GM20431 (cell line): ENCODE results near the gene IQGAP1.

Experiments used
- in situ Hi-C: fragments of 300-500 bp; cut with MseI, MboI; formaldehyde crosslinking; loops from one replicate; pipeline ENCODE4 v1.15.0; 2020; ENCODE audit warnings: low sequenced_read_pairs; ENCODE audit not compliant: unreplicated experiment

Gene IQGAP1

DNA sequence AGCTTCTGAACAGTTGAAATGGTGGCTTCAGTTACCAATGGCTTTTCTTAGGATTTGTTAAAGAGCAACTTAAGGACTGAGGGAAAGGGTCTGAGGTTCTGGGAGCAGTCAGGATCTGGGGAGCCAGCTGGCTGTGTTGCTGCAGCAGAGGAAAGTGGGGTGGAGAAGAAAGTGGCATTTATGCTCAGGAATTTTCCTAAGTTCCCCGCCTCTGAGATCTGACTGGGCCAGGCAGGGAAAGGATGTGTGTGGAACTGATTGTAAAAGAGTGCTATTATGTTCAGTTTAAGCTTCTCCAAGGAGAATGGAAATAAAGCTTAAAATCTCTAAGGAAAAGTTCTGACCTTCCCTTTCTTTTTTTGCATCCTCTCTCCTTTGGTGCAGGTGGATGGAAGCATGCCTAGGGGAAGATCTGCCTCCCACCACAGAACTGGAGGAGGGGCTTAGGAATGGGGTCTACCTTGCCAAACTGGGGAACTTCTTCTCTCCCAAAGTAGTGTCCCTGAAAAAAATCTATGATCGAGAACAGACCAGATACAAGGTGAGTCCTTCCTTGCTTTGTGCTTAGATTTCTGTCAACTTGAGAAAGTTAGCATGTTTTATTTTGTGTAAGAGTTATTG lies 37.8 kb downstream of the IQGAP1 start:
- in situ Hi-C loops, result no loop called here

- in situ Hi-C loops, result no loop called here
Observed at GRCh38 chr15:90427185-90427584, 39.1 kb downstream of the IQGAP1 start.

DNA sequence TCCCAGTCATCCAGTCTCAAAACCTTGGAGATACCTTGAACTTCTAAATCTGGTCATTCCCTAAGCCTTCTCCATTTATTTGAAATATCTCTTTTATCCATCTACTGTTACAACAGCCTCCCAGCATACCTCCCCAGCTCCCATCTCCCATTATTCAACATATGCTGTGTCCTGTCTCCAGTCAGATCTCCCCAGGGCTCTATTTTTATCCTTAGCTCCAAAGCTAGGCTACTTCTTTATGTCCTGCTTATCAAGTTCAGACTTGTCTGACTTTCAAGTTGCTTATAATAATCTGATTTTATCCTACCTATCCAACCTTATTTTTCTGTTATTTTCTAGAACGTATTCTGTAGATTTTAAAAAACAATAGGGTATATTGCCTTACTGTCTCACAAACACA lies 44.2 kb downstream of the IQGAP1 start:
- in situ Hi-C loops, result no loop called here

DNA sequence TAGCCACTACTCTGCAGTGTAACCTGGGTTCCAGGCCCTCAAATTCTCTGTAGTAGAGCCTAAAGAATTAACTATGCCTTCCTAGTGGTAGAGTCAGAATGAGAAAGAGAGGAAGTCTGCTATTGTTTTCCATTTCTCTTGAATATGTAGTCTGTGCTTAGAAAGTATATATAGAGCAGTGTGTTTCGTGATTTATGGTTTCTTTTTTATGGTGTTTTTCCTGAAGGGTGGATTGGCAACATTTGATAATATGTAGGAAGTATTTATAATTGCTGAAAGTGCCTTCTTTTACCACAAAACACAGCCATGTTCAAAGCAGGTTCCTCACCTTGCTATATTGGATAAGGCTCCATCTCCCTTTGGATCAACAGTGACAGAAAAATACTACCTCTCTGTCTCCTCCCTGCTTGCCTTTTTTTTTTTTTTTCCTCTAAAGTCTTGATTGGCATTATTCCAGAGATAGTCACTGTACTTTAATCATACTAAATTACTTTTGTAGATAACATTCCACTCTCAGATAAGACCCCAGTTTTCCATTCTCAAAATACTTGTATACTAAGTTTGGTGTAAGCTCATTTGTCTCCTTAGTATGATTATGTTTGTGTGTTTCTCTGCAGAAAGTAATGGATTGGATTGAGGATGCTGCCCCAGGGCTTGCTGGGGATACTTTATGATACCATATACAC lies 47.8 kb downstream of the IQGAP1 start:
- in situ Hi-C loops, result no loop called here

DNA sequence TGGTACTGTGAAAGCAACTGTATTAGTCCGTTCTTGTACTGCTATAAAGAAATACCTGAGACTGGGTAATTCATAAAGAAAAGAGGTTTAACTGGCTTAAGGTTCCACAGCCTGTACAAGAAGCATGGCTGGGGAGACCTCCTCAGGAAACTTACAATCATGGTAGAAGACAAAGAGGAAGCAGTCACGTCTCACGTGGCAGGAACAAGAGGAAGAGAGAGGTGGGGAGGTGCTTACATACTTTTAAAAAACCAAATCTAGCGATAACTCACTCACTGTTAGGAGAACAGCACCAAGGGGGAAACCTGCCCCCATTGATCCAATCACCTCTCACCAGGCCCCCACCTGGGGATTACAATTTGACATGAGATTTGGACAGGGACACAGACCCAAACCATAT lies 48.9 kb downstream of the IQGAP1 start:
- in situ Hi-C loops, result no loop called here

DNA sequence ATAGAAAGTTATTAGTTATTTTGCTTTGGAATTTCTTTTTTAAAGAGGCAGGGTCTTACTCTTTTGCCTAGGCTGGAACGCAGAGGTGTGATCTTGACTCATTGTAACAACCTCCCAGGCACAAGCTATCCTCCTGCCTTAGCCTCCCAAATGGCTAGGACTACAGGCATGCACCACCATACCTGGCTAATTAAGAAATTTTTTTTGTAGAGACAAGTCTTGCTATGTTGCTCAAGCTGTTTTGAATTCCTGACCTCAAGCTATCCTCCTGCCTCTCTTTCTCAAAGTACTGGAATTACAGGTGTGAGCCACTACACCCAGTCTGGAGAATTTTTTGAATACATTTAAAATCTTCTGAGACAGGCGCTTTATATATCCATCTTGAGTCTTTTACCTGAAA lies 49.5 kb downstream of the IQGAP1 start:
- in situ Hi-C loops, result no loop called here

- in situ Hi-C loops, result no loop called here
Observed at GRCh38 chr15:90439946-90440345, 51.9 kb downstream of the IQGAP1 start.

DNA sequence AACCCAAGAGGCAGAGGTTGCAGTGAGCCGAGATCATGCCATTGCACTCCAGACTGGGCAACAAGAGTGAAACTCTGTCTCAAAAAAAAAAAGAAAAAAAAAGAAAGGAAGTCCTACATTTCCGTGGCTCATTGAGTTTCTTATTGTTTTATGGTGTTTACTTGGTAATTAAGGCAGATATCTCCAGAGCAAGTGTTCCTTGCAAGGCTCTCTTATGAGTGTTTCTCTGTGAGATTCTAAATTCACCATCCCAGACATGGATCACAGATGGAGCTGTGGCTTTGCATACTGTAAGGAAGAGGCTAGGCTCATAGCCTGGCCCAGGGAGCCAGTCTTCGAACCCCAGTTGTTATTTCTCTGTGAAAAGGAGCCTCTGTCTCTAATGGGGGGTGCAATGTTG lies 53.0 kb downstream of the IQGAP1 start:
- in situ Hi-C loops, result no loop called here

DNA sequence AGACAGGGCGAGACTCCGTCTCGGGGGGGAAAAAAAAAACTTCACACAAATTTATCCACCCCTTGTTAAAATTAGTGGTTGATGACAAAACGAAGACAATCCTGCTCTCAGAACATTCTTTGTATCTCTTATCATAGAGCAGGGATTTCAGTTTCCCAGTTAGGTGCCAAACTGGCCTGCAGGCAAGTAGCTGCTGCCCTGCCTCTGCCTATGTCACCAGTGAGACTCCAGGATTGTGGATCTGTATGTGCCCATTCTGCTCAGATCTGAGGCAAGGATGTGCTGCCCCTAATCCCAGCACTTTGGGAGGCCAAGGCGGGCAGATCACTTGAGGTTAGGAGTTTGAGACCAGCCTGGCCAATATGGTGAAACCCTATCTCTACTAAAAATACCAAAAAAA lies 54.4 kb downstream of the IQGAP1 start:
- in situ Hi-C loops, result no loop called here

DNA sequence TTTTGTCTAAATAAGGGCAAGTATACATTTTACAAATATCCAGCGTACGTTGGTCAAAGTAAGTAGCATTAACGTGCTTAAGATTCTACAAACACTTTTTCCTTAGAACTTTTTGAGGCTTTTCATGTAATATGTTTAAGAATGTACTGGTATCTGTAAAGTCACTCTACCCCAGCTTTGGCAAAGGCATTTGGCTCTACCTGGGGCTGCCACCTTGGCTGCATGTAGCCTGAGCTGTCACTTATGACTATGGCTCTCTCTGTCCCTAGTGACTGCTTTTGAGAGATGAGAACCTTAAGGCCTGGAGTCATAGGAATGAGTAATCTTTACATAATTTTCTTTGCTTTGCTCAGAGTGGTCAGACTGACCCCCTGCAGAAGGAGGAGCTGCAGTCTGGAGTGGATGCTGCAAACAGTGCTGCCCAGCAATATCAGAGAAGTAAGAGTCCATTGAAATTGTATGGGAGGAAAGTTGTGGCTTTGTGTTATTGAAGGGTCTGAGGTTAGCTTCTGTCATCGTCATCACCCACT lies 61.2 kb downstream of the IQGAP1 start:
- in situ Hi-C loops, result no loop called here

GRCh38 chr15:90451053-90451850 lies 63.2 kb downstream of the IQGAP1 start:
- in situ Hi-C loops, result no loop called here

DNA sequence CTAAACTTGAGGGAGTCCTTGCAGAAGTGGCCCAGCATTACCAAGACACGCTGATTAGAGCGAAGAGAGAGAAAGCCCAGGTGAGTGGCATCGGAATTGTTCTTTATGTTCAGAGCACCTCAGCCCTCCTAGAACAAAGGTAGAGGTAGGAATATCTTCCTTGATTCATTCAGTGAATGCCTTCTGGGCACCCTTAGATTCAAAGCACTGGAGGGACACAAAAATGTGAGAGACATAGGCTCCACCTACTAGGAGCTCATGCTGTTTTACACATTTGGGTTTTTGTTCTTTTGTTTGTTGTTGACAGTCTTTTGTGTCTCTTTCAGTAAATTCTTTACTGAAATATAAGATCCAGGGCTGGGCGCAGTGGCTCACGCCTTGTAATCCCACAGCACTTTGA lies 68.2 kb downstream of the IQGAP1 start:
- in situ Hi-C loops, result no loop called here

DNA sequence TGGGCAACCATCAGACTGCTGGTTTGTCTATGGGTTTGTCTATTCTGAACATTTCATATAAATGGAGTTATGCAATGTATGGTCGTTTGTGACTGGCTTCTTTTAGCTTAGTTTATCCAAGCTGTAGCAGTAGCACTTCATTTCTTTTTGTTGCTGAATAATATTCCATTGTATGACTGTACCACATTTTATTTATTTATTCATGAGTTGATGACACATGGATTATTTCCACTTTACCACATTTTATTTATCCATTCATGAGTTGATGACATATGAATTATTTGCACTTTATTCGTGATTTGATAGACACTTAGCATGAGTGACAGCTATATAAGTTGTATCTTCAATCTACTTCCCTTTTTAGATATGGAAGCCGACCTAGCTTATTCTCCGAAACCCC lies 70.0 kb downstream of the IQGAP1 start:
- in situ Hi-C loops, result no loop called here

GRCh38 chr15:90459368-90459767 lies 71.3 kb downstream of the IQGAP1 start:
- in situ Hi-C loops, result no loop called here

DNA sequence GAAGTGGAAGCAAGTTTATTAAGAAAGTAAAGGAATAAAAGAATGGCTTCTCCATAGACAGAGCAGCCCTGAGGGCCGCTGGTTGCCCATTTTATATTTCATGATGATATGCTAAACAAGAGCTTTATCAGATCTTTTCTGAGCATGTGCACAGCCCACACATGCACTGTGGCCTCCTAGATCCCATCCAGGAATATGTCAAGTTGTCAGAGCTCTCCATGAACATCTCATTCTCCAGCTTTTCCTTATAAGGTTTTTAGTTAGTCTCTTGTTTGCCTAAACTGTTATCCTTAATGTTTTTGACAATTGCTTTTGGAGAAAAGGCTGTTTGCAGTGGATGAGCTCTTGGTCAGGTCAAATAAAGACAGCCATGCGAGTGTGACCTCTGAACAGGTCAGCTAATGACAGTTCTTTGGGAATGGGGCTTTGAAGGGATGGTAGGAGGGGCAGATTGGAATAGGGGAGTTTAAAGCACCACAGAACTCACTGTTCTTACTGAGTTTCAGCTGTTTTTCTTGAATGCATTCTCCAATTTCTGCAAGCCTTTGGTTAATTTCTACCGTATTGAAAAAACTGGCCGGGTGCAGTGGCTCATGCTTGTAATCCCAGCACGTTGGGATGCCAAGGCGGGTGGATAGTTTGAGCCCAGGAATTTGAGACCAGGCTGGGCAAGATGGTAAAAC lies 72.2 kb downstream of the IQGAP1 start:
- in situ Hi-C loops, result no loop called here

DNA sequence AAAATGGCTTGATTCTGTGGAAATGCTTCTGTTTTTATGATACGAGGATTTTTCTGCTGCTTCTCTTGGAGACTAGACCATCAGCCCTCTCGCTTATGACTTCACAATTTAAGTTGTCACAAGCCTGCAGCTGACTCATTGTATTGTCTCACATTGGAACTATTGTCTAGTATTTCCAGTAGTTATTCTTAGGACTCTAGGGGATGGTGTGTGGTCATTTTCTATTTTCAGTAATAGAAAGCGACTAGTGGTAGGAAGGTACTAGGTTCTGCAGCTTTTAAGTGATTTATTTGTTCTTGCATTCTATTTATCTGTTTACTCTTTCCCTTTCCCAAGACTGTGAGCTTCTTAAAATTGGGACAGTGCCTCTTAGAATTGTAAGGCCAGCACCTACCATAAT lies 75.3 kb downstream of the IQGAP1 start:
- in situ Hi-C loops, result no loop called here

DNA sequence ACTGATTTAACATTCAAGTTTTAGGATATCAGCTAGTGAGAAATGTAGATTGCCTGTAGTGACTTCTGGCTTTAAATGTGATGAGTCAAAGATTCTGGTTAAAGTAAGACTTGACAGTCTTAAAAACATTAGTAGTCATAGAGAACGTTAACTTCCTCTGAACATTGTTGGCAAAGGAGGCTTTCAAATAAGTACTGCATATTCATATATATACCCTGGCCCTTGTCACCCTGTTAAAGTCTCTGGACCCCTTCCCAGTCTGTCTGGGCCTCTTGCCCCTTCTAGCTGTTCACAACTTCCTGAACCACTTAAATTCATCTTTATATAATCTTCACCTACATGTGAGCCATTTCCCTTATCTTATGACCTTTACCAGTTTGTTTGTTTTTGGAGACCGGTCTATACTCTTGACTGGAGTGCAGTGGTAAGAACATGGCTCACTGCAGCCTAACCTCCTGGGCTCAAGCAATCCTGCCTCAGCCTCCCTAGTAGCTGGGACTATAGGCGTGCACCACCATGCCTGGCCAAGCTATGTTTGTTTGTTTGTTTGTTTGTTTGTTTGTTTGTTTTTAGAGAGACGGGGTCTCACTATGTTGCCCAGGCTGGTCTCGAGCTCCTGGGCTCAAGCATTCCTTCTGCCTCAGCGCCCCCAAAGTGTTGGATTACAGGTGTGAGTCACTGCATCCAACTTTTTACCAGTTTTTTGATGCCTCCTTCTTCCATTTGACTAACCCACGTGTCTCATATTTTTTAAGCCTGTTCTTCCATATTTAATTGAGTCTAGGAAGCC lies 77.3 kb downstream of the IQGAP1 start:
- in situ Hi-C loops, result no loop called here

- in situ Hi-C loops, result no loop called here
Observed at GRCh38 chr15:90465930-90466567, 78.0 kb downstream of the IQGAP1 start.

DNA sequence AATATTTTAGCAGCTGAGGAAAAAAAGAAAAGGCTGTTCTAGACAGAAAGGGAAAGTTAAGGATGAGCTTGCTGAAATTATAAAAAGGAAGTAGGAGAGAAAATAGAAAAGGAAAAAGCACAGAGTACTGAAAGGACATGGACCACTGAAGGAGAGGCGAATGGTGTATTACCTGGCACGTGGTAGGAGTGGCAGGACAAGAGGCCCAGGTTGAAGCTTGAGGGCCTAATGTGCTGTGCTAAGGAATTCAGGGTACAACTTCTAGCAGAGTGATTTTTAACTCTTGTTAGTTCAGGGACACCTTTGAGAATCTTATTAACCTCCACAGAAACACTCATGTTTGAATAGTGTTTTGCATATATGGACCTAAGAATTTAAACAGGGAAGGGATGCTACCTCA lies 81.7 kb downstream of the IQGAP1 start:
- in situ Hi-C loops, result no loop called here
